Kidney capillary endothelial cell (primary cell): ENCODE results near the gene CYP46A1.

Experiments used
- DNase-seq: peaks from one replicate; pipeline ENCODE4 v3.0.0-alpha.2; 2018; ENCODE audit warnings: low spot score

Gene CYP46A1

GRCh38 chr14:99715266-99716000 is 31.3 kb downstream of the CYP46A1 start:
- DNase-seq = no peak

- no peak for DNase-seq
Observed at GRCh38 chr14:99716091-99716849, 32.2 kb downstream of the CYP46A1 start.

GRCh38 chr14:99716850-99717681 is 33.0 kb downstream of the CYP46A1 start:
- DNase-seq = no peak

- DNase-seq = no peak
Observed at GRCh38 chr14:99717682-99718013, 33.5 kb downstream of the CYP46A1 start.

GRCh38 chr14:99718031-99718810 is 34.1 kb downstream of the CYP46A1 start:
- DNase-seq = no peak

GRCh38 chr14:99718811-99719192 is 34.7 kb downstream of the CYP46A1 start:
- no peak for DNase-seq

GRCh38 chr14:99720941-99721791 is 37.1 kb downstream of the CYP46A1 start:
- DNase-seq = no peak

- DNase-seq = no peak
Observed at GRCh38 chr14:99721792-99722516, 37.9 kb downstream of the CYP46A1 start.

GRCh38 chr14:99722741-99723140 is 38.6 kb downstream of the CYP46A1 start:
- no peak for DNase-seq

- no peak for DNase-seq
Observed at GRCh38 chr14:99724196-99724891, 40.2 kb downstream of the CYP46A1 start.

- no peak for DNase-seq
Observed at GRCh38 chr14:99724939-99725773, 41.1 kb downstream of the CYP46A1 start.

- no peak for DNase-seq
Observed at GRCh38 chr14:99725774-99726537, 41.9 kb downstream of the CYP46A1 start.

GRCh38 chr14:99726538-99727095 is 42.5 kb downstream of the CYP46A1 start:
- DNase-seq = no peak

- no peak for DNase-seq
Observed at GRCh38 chr14:99727096-99727870, 43.2 kb downstream of the CYP46A1 start.

GRCh38 chr14:99728231-99728920 is 44.3 kb downstream of the CYP46A1 start:
- no peak for DNase-seq

GRCh38 chr14:99728981-99729451 is 44.9 kb downstream of the CYP46A1 start:
- DNase-seq = no peak
